GM18517 (cell line): ENCODE data around the gene CHN2.

Source experiments
- ATAC-seq: cut with Tn5 transposase; IDR thresholded peaks from one replicate; pipeline ENCODE4 v1.9.1; 2021; ENCODE audit warnings: mild to moderate bottlenecking, moderate library complexity; ENCODE audit not compliant: unreplicated experiment

Gene CHN2

GRCh38 chr7:29483219-29484104 is 288.9 kb downstream of the CHN2 start:
- ATAC-seq = no peak

GRCh38 chr7:29484280-29484679 is 289.7 kb downstream of the CHN2 start:
- ATAC-seq = no peak

GRCh38 chr7:29485339-29486190 is 291.0 kb downstream of the CHN2 start:
- no peak for ATAC-seq

GRCh38 chr7:29486191-29486700 is 291.7 kb downstream of the CHN2 start:
- no peak for ATAC-seq

- ATAC-seq = no peak
Measured at GRCh38 chr7:29487424-29487823, 292.8 kb downstream of the CHN2 start.

GRCh38 chr7:29488203-29488970 is 293.8 kb downstream of the CHN2 start:
- ATAC-seq = no peak

- no peak for ATAC-seq
Measured at GRCh38 chr7:29488977-29489376, 294.4 kb downstream of the CHN2 start.

- no peak for ATAC-seq
Measured at GRCh38 chr7:29490094-29490607, 295.6 kb downstream of the CHN2 start.

GRCh38 chr7:29494350-29494749 is 299.8 kb downstream of the CHN2 start:
- no peak for ATAC-seq

- ATAC-seq = no peak
Measured at GRCh38 chr7:29495653-29496052, 301.1 kb downstream of the CHN2 start.

- ATAC-seq = no peak
Measured at GRCh38 chr7:29496355-29497020, 301.9 kb downstream of the CHN2 start.

GRCh38 chr7:29499932-29500331 is 305.4 kb downstream of the CHN2 start:
- no peak for ATAC-seq

- no peak for ATAC-seq
Measured at GRCh38 chr7:29500719-29501118, 306.1 kb downstream of the CHN2 start.

- ATAC-seq = no peak
Measured at GRCh38 chr7:29502133-29502532, 307.6 kb downstream of the CHN2 start.

GRCh38 chr7:29505931-29506330 is 311.4 kb downstream of the CHN2 start:
- ATAC-seq = no peak

- no peak for ATAC-seq
Measured at GRCh38 chr7:29508608-29509007, 314.0 kb downstream of the CHN2 start.

- no peak for ATAC-seq
Measured at GRCh38 chr7:29510028-29510427, 315.5 kb downstream of the CHN2 start.

- ATAC-seq = no peak
Measured at GRCh38 chr7:29511337-29511736, 316.8 kb downstream of the CHN2 start.

GRCh38 chr7:29511851-29512250 is 317.3 kb downstream of the CHN2 start:
- ATAC-seq = no peak

GRCh38 chr7:29516491-29516890 is 321.9 kb downstream of the CHN2 start:
- ATAC-seq = no peak
